GM21576 (cell line): ENCODE data around the gene PSMC5.
"Not testable (repeated sequence)": the region's sequence is repeated elsewhere in the genome, so short reads cannot be mapped to it uniquely, and the experiment has no call there.

ENCODE experiments used
- ATAC-seq: cut with Tn5 transposase; IDR thresholded peaks from one replicate; pipeline ENCODE4 v1.9.1; 2021; ENCODE audit warnings: mild to moderate bottlenecking, moderate library complexity; ENCODE audit not compliant: unreplicated experiment

Gene PSMC5

DNA sequence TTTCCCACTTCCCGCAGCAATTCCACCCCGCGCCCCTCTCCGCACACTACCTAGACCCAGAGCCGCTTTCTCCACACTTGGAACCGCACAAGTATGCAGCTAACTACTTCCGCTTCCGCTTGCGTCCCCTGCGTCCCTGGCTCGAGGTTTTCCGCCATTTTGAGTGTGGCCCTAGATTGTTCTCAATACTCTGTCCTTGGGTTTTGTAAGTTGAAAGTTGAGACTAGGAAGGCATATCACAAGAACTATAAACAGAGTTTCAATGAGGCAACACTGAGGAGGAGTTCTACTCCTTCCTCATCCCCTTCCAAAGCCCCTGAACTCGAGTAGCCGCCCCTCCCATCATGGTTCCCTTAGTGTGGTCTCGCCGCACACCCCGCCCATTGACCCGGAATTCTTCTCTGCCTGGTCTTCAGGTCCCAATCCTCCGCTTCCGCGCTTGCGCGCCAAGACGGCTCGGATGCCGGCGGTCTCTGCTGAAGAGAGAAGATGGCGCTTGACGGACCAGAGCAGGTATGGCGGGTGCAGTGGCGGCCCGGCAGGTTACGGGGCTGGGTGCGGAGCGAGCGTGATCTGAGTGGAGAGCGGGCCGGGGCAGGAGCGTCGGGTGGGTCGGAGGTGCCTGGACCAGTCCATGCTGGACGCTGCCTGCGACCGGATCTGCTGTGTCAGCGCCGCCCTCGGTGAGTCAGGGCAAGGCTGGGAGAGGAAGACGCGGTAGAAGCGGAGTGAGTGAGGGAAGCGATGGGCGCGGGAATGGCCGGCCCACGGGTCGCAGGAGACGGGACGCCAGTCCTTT, at the start of gene PSMC5, which contains the start of gene FTSJ3:
PSMC5 (plus strand) TSS at position 430 of the 799 bp plus-strand sequence; CDS start at position 490, 60 bp downstream.
FTSJ3 (minus strand) TSS at position 662 of the 799 bp plus-strand sequence. CDS start 761 bp downstream, outside the sequence.
- peak; percentile 84 for ATAC-seq

DNA sequence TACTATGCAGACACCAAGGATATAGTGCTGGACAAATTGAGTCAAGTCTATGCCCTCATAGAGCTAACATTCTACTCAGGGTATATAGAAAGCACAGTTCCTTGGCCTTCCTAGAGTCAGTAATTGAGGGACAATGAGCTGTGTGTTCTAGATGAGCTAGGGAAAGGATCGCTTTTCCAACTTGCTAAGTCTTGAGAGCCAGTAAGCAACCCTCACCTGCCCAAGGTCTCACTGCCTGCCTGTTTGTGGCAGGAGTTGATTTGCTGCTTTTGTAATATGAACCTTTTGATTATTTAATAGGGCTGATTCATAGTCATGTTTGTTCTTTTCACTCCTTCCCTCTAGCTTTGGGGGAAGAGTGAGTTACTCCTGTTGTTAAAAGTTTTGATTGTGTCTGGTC, 46.7 kb upstream of the PSMC5 start:
- ATAC-seq = no peak

DNA sequence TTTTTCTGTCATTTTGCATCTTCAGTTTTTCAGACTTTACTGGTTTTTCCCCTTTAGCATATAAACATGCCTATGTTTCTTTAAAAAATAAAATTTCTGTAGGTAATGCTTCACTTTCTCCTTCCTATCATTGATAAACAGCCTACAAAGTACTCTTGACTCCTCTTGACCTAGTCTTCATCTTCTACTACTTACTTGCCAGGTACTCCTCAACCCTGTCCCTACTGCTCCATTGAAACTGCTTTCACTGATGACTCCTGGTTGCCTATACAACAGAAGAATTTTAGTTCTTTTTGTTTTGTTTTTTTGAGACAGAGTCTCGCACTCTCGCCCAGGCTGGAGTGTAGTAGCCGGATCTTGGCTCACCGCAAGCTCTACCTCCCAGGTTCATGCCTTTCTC, 46.3 kb upstream of the PSMC5 start:
- ATAC-seq = no peak

DNA sequence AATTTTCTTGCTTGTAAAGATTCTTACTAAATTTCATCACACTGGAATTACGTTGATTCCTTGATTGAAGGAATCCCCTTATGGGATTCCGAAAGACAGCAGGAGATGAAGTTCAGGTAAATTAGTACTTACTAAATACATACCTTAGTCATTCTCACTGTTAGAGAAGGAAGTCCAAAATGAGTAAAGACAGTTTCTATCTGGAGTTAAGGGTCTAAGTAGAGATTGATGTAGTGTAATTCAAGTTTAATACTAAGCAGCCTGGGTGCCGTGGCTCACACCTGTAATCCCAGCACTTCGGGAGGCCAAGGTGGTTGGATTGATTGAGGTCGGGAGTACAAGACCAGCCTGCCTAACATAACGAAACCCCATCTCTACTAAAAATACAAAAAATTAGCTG, 43.7 kb upstream of the PSMC5 start:
- no peak for ATAC-seq

DNA sequence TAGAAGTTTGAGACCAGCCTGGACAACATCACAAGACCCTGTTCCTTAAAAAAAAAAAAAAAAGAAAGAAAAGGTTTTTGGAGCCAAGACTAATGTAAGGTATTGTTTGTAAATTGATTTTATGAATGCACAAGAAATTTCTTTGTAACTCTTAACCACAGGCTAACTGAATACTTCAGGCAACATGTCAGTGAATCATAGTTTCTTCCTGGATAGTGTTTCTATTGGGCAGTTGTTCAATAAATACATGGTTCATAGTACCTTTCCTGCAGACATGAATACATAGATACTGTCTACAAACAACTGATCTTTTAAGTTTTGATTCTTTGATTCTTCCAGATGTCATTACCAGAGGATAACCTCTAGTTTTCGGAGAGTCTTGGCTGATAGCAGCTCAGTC, 41.7 kb upstream of the PSMC5 start:
- no peak for ATAC-seq

DNA sequence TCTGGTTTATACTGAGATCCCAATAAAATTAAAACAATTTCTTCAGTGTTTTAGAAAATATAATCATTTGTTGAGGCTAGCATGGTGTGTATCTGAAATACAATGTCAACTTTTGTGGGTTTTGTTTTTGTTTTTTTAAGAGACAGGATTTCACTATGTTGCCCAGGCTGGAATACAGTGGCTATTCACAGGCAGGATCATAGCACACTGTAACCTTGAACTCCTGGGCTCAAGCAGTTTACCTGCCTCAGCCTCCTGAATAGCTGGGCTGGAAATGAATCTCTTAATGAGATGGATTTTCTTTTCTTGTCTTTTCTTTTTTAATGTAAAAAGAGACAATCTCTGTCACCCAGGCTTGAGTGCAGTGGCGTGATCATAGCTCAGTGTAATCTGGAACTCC, 41.1 kb upstream of the PSMC5 start:
- no peak for ATAC-seq

DNA sequence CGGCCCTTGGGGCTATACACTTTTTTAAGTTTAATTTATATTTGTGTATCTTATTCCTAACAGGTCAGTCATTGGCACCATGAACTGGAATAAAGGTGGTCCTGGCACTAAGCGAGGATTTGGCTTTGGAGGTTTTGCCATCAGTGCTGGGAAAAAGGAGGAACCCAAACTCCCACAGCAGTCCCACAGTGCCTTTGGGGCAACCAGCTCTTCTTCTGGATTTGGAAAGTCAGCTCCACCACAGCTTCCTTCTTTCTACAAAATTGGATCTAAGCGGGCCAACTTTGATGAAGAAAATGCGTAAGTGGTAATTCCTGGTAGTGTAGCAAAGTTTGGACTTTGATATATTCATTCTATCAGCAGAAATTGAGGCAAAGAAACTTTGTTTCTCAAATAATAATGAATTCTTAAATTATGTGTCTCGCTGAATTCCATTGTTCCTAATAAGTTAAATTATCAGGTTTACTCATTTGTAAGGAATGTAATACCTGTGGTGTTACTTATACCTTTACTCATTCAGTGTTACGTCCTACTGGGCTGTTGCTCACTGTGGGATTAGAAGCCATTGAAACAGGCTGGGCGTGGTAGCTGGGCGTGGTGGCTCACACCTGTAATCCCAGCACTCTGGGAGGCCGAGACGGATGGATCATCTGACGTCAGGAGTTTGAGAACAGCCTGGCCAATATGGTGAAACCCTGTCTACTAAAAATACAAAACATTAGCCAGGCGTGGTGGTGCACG, 40.1 kb upstream of the PSMC5 start:
- ATAC-seq = no peak

DNA sequence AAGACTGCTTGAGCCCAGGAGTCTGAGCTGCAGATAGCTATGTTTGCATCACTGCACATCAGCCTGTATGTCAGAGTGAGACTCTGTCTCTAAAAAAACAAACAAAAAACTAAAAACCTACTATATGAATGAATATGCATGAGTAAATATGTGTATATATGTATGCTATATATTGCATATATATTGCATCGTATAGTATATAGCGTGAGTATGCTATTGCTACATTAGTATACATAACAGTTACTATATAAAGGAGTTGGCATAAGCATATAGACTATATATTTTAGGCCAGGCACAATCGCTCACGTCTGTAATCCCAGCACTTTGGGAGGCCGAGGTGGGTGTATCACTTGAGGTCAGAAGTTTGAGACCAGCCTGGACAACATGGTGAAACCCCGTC, 37.2 kb upstream of the PSMC5 start:
- no peak for ATAC-seq

DNA sequence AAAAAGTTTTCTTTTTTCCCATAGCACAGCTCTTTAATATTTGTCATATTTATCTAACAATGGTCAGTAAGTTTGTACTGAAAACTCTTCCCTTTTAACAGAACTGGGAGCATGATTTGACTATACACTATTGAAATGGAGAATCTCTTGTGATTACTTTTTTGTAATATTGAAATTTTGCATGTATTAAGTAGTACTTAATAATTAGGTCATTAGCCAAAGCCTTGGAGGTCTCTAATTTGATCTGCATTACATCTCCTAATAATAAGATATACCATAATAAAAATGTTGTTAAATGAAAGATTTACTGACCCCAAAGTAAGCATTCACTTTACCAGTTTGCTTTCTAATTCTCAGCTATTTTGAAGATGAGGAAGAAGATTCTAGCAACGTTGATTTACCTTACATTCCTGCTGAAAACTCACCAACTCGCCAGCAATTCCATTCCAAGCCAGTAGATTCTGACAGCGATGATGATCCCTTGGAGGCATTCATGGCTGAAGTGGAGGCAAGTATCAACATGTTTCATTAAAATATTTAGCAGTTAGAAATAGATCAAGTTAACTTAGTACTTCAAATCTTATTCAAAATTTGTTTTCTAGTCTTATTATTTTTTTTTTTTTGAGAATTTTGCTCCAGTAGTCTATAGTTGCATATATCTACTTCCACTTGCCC, 35.0 kb upstream of the PSMC5 start:
- ATAC-seq = no peak

DNA sequence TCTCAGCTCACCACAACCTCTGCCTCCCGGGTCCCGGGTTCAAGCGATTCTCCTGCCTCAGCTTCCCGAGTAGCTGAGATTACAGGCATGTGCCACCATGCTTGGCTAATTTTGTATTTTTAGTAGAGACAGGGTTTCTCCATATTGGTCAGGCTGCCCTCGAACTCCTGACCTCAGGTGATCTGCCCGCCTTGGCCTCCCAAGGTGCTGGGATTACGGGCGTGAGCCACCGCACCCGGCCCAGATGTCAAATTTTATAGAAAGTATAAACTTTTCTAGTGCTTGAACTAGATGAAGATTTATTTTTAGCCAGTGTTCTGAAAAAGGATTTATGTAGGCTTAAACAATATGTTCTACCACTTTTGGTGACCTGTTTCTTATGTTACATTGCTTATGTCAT, 30.9 kb upstream of the PSMC5 start:
- ATAC-seq = not testable (repeated sequence)

DNA sequence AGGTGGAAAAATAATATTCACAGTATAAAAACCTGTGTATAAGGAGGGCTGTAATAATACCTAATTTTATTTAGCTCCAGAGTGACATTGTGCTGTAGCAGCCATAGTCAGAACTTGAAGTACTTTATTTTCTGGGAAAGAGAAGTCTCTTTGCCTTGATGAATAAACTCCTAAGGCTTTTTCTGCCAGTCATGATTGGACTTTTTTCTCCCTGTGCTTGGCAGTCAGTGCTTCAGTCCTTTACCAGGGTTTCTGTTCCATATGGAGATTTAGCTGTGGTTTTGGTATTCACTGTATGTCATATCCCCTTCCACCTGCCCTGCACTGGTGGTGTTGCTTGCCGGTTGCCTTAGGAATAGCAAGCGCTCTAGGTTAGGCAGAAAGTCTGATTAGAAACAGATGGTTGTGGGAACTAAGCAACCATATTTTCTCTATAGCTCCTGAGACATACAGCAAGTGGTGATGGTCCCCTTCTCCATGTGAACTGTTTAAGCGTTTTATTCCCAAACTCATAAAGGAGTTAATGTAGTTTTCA, 28.6 kb upstream of the PSMC5 start:
- ATAC-seq = no peak

DNA sequence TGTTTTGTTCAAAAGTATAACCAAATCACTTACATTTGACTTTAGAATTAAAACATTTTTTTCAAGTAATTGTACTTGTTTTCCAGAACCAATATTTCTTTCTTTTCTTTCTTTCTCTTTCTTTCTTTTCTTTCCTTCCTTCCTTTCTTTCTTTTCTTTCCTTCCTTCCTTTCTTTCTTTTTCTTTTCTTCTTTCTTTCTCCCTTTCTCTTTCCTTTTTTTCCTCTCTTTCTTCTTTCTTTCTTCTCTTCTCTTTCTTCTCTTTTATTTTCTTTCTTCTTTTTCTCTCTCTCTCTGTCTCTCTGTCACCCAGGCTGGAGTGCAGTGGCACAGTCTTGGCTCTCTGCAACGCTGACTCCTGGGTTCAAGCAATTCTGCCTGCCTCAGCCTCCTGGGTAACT, 26.4 kb upstream of the PSMC5 start:
- ATAC-seq = no peak

DNA sequence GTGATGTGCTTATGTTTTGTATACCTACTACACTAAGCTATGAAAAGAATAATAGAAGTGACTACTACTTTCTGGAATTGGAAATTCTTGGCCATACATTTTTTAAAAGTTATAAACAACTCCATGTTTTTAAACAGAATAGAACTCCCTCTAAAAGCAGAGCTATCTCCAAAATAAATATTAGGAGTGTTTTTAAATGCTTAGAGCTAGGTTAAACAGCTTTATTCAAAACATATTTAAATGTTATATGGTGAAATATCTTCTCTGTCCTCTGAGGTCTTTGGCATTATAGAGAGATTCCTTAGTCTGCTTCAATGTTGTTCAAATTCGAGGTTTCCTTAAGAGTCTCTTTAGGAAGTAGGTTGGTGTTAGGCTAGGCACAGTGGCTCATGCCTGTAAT, 22.9 kb upstream of the PSMC5 start:
- no peak for ATAC-seq

DNA sequence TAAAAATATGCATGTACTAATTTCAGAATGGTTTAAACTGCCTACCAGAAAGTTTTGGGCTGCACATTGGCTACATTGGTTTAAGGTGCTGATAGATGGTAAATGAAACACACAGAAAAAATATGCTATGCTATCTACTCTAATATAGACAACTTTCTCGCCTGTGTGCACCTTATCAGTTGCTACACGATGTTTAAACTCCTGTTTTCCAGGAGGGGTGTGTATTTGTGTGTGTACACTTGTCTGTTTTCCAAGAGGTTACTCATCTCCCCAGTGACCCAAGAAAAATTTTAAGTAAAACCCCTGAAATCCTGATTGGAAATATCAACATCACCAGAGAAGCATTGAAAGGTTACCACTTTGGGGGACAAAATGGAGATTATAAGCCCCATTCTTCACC, 21.6 kb upstream of the PSMC5 start:
- ATAC-seq = no peak

DNA sequence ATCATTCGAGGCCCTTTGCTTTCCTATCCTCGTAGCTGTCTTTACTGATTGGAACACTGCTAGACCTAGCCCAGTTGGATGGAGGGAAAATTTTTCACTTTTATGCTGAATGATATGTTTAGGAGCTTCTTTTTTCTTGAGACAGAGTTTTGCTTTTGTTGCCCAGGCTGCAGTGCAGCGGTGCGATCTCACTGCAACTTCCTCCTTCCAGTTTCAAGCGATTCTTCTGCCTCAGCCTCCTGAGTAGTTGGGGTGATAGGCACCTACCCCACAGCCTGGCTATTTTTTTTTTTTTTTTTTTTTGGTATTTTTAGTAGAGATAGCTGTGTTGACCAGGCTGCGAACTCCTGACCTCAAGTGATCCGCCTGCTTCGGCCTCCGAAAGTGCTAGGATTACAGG, 17.3 kb upstream of the PSMC5 start:
- no peak for ATAC-seq

DNA sequence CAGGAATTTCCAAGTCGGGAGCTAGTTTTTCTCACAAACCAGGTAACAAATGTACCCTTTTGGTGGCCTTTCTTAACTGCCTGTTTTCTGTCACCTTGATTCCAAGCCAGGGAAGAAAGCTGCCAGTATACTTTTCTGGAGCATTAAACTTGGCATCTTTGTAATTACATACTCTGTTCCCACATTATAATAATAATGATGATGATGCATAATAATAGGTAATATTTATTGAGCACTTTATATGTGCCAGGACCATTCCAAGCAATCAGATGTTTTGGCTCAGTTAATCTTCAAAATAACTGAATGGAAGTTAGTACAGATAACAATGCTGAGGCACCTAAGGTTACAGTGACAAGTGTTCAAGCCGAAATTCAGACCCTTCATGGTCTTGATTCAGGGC, 11.1 kb upstream of the PSMC5 start:
- no peak for ATAC-seq

DNA sequence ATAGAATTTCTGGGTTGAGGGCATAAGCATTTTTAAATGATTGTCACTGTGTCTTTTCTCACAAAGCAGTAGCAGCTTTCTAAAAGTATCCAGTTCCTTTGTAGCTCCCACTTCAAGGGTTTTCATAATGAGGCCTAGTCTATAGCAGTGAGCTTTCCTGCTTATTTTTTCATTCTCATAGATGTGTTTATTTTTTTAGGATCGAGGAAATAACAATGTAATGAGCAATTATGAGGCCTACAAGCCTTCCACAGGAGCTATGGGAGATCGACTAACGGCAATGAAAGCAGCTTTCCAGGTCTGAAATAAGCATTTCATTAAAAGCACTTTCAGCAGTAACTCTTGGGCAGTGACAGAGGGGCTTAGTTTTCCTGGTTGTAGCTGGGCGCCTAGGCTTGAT, 10.6 kb upstream of the PSMC5 start:
- ATAC-seq = no peak

DNA sequence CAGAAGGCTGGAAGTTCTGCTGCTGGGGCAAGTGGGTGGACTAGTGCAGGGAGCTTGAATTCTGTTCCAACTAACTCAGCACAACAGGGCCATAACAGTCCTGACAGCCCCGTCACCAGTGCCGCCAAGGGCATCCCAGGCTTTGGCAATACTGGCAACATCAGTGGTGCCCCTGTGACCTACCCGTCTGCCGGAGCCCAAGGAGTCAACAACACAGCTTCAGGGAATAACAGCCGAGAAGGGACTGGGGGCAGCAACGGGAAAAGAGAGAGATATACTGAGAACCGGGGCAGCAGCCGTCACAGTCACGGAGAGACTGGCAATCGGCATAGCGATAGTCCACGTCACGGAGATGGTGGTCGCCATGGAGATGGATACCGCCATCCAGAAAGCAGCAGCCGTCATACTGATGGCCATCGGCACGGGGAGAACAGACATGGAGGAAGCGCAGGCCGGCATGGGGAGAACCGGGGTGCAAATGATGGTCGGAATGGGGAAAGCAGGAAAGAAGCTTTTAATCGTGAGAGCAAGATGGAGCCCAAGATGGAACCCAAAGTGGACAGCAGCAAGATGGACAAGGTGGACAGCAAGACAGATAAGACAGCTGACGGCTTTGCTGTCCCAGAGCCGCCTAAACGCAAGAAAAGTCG, 9.4 kb upstream of the PSMC5 start:
- ATAC-seq = no peak

DNA sequence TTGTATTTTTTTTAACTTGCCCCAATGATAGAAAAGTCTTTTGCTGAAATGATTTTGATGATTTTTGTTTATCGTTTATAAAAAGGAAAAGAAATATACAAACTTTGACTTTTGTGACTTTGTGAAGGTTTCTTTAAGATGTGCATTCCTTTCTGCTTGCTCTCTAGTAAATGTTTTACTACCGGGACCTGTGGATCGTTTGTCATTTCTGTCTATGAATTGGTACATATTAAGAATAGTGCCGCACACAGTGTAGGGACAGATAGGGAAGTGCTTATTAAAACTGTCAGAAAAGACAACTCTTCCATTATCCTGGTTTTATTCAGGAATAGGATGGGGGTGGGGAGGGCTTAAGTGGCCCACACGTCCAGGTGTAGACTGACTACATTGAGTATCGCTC, 8.1 kb upstream of the PSMC5 start:
- ATAC-seq = no peak

DNA sequence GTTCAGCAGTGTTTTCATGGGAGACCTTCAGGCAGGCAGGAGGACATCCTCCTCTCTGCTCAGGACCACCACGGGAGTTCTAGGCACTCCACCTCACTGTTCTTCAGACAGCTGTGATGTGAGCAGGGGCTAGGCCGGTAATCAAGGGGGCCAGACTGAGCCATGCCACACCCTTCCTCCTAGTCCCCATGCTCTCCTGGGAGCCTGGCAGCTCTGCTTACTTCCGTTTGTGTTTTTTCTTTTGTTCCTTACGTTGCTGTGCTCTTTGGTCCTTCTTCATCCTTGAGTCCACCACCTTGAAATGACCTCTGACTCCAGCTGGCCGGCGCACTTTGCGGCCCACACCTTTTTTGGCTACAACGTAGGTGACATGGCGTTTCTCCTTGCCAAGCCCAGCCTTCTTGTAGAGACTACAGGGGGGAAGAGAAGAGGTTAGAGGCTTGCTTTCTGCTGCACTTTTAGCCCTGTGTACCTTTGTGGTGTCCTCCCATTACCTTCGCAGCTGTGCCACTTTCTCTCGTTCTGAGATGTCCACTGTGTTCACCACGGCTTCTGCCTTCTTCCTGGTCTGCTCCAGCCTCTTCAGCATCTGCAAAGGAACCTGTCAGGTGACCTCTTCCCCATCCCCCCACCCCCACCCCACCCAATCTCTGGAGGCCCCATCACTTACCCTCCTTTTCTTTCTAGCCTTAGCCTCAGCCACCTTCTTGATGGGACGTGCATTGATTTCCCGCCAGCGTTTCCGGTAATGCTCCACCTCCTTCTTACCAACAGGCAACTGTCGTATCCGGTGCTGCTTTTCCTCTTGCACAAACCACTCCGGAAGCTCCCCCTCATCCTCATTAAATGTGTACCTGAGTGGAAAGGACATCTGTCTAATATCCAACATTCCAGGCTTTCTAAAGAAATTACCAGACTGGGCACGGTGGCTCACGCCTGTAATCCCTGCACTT, 7.4 kb upstream of the PSMC5 start:
- no peak for ATAC-seq
